Endothelial cell of umbilical vein (primary cell): ENCODE data around the gene TUBB3.

Source experiments
- EZH2 ChIP-seq: IDR thresholded peaks from 2 replicates; pipeline ENCODE4 v1.6.1; 2012; ENCODE audit warnings: borderline replicate concordance, low read depth, mild to moderate bottlenecking, moderate library complexity, low read length, inconsistent platforms; ENCODE audit not compliant: severe bottlenecking
- FOS ChIP-seq: IDR thresholded peaks from 2 replicates; pipeline ENCODE4 v1.6.1; 2011; ENCODE audit warnings: mild to moderate bottlenecking, low read length, moderate library complexity, borderline replicate concordance; ENCODE audit not compliant: insufficient read depth
- GATA2 ChIP-seq: IDR thresholded peaks from 2 replicates; pipeline ENCODE4 v1.7.0; 2011; ENCODE audit warnings: low read depth, mild to moderate bottlenecking, moderate library complexity, mixed read lengths, low read length; ENCODE audit not compliant: insufficient read length, insufficient read depth
- JUN ChIP-seq: IDR thresholded peaks from 2 replicates; pipeline ENCODE4 v1.6.1; 2011; ENCODE audit warnings: borderline replicate concordance, low read depth; ENCODE audit not compliant: insufficient read length, insufficient read depth
- MYC ChIP-seq: IDR thresholded peaks from one replicate; pipeline ENCODE4 v1.6.1; 2011; ENCODE audit warnings: mild to moderate bottlenecking, low read depth, low read length
- POLR2A ChIP-seq: IDR thresholded peaks from 2 replicates; pipeline ENCODE4 v1.6.1; 2012; ENCODE audit warnings: low read depth, mild to moderate bottlenecking, control low read depth, low read length
- POLR2AphosphoS5 ChIP-seq: IDR thresholded peaks from 2 replicates; pipeline ENCODE4 v1.6.1; 2012; ENCODE audit warnings: low read depth, mild to moderate bottlenecking, control low read depth, low read length, moderate library complexity; ENCODE audit not compliant: insufficient read depth
- TF ChIP-seq, protein P1 (sequence below), 2 donors: IDR thresholded peaks; 1 replicate in 1 of 2; 2 replicates in 1 of 2; pipeline ENCODE4 v1.5.1; 2011; ENCODE audit warnings: low read length in 2 of 2, mild to moderate bottlenecking in 2 of 2, moderate library complexity in 2 of 2, control low read depth in 1 of 2, inconsistent platforms in 1 of 2, low read depth in 1 of 2; ENCODE audit not compliant: insufficient read depth in 1 of 2; ENCODE audit errors: extremely low read depth in 1 of 2
- TF ChIP-seq, protein P2 (sequence below): IDR thresholded peaks from 2 replicates; pipeline ENCODE4 v1.6.1; 2011; ENCODE audit not compliant: insufficient read depth, insufficient read length

DNA sequence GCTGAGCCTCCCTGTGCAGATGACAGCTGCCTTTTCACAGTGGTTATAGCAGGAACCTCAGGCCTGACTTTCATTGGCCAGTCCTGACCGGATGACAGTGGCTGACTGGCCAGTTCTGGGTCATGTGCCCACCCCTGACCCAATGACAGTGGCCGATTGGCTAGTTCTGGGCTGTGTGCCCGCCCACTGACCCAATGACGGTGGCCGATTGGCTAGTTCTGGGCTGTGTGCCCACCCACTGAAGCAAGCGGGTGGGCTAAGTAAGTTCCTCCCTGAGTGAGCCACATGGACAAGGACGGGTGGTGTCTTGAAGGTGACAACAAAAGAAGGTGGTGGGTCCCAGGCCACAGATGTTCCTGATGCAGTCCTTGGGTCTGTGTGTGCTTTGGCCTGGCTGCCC, 34.9 kb downstream of the TUBB3 start:
- TF ChIP-seq POLR2A = no peak
- TF ChIP-seq, protein P1, sequence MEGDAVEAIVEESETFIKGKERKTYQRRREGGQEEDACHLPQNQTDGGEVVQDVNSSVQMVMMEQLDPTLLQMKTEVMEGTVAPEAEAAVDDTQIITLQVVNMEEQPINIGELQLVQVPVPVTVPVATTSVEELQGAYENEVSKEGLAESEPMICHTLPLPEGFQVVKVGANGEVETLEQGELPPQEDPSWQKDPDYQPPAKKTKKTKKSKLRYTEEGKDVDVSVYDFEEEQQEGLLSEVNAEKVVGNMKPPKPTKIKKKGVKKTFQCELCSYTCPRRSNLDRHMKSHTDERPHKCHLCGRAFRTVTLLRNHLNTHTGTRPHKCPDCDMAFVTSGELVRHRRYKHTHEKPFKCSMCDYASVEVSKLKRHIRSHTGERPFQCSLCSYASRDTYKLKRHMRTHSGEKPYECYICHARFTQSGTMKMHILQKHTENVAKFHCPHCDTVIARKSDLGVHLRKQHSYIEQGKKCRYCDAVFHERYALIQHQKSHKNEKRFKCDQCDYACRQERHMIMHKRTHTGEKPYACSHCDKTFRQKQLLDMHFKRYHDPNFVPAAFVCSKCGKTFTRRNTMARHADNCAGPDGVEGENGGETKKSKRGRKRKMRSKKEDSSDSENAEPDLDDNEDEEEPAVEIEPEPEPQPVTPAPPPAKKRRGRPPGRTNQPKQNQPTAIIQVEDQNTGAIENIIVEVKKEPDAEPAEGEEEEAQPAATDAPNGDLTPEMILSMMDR (IDR thresholded peaks at IDR 0.05; ENCODE audit: extremely low read depth in 1 of 2, insufficient read depth in 1 of 2, low read depth in 1 of 2, low read length in 2 of 2) = no peak
- TF ChIP-seq FOS = no peak
- no peak for TF ChIP-seq POLR2AphosphoS5
- no peak for TF ChIP-seq EZH2
- no peak for TF ChIP-seq MYC
- no peak for TF ChIP-seq JUN
- TF ChIP-seq, protein P2, sequence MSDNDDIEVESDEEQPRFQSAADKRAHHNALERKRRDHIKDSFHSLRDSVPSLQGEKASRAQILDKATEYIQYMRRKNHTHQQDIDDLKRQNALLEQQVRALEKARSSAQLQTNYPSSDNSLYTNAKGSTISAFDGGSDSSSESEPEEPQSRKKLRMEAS = no peak
- TF ChIP-seq GATA2 = no peak
